ENCODE data around the gene RIPK4. TPM values are rescaled to one million over a fixed set of nuclear protein-coding genes. Genes with fewer than 3 reads are reported as not detected.
"Not testable (repeated sequence)": the region's sequence is repeated elsewhere in the genome, so short reads cannot be mapped to it uniquely, and the experiment has no call there.

The RIPK4 gene
- total RNA-seq, 1 donor from 2014 or later: 15.7 TPM

DNA sequence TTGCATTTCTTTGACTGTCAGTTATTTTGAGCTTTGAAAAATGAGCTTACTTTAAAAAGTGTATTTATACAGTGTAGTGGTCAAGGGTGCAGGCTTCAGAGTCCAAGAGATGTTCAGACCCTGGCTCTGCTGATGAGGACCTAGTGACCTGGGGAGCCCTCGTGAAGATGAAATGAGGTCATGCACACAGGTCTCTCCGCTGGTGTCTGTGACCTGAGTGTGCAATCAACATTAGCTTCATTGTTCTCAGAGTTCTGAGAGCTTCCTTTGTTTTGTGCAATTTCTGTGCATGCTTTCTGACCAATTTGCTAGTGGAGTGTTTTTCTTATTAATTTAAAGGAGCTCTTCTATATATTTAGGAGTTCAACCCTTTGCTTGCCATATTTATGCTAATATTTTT is 71.3 kb downstream of the RIPK4 start:
- TF ChIP-seq, protein P1, sequence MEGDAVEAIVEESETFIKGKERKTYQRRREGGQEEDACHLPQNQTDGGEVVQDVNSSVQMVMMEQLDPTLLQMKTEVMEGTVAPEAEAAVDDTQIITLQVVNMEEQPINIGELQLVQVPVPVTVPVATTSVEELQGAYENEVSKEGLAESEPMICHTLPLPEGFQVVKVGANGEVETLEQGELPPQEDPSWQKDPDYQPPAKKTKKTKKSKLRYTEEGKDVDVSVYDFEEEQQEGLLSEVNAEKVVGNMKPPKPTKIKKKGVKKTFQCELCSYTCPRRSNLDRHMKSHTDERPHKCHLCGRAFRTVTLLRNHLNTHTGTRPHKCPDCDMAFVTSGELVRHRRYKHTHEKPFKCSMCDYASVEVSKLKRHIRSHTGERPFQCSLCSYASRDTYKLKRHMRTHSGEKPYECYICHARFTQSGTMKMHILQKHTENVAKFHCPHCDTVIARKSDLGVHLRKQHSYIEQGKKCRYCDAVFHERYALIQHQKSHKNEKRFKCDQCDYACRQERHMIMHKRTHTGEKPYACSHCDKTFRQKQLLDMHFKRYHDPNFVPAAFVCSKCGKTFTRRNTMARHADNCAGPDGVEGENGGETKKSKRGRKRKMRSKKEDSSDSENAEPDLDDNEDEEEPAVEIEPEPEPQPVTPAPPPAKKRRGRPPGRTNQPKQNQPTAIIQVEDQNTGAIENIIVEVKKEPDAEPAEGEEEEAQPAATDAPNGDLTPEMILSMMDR (IDR thresholded peaks at IDR 0.05; ENCODE audit: unreplicated experiment): no peak
- H3K9me3 Mint-ChIP-seq: no peaks in the 10 kb centered on the region
- no peak for DNase-seq (ENCODE audit: low spot score in 2 of 2, unreplicated experiment in 2 of 2)
- H3K36me3 Mint-ChIP-seq: no peaks in the 10 kb centered on the region
- H3K27ac Mint-ChIP-seq: no peak overlapping the region
- H3K27me3 Mint-ChIP-seq (ENCODE audit: low read depth): no peaks in the 10 kb centered on the region
- H3K4me1 Mint-ChIP-seq: peaks cover 10% of the 10 kb centered on the region
- no peak overlapping the region for H3K4me3 Mint-ChIP-seq

DNA sequence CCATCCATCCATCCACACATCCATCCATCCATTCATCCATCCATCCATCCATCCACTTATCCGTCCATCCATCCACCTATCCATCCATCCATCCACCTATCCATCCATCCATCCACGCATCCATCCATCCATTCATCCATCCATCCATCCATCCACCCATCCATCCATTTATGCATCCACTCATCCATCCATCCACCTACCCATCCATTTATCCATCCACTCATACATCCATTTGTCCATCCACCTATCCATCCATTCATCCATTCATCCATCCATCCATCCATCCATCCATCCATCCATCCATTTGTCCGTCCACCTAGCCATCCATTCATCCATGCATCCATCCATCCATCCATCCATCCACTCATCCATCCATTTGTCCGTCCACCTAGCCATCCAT is 72.8 kb downstream of the RIPK4 start:
- H3K4me3 Mint-ChIP-seq; H3K27ac Mint-ChIP-seq; DNase-seq (ENCODE audit: low spot score in 2 of 2, unreplicated experiment in 2 of 2); H3K36me3 Mint-ChIP-seq; H3K9me3 Mint-ChIP-seq; H3K27me3 Mint-ChIP-seq (ENCODE audit: low read depth): not testable (repeated sequence)
- H3K4me1 Mint-ChIP-seq: peaks cover 10% of the 10 kb centered on the region

DNA sequence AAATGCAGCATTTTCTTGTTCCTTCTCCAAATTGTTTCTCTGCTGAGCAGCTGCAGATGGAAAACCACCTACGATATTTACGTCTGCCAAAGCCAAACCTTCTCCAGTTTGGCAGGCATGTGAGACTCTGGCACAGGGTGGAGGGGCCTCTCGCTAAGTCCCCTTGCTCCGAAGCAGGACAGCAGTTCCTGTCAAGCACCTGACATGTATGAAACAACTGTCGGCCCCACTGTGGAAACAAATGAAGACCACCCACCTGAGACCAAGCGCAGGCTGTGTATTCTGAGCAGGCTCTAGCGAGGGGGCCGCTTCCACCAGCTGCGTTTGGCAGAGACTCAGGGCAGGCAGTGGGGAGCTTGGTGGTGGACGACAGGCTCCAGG is 74.7 kb downstream of the RIPK4 start:
- TF ChIP-seq, protein P1 (IDR thresholded peaks at IDR 0.05; ENCODE audit: unreplicated experiment): no peak
- no peak for DNase-seq (ENCODE audit: low spot score in 2 of 2, unreplicated experiment in 2 of 2)
- Mint-ChIP-seq H3K9me3 (no peaks in the 10 kb centered on the region), H3K27me3 (ENCODE audit: low read depth) (no peaks in the 10 kb centered on the region), H3K4me1 (peaks cover 14% of the 10 kb centered on the region), H3K27ac (no peak overlapping the region), H3K36me3 (no peaks in the 10 kb centered on the region), H3K4me3 (no peak overlapping the region)

DNA sequence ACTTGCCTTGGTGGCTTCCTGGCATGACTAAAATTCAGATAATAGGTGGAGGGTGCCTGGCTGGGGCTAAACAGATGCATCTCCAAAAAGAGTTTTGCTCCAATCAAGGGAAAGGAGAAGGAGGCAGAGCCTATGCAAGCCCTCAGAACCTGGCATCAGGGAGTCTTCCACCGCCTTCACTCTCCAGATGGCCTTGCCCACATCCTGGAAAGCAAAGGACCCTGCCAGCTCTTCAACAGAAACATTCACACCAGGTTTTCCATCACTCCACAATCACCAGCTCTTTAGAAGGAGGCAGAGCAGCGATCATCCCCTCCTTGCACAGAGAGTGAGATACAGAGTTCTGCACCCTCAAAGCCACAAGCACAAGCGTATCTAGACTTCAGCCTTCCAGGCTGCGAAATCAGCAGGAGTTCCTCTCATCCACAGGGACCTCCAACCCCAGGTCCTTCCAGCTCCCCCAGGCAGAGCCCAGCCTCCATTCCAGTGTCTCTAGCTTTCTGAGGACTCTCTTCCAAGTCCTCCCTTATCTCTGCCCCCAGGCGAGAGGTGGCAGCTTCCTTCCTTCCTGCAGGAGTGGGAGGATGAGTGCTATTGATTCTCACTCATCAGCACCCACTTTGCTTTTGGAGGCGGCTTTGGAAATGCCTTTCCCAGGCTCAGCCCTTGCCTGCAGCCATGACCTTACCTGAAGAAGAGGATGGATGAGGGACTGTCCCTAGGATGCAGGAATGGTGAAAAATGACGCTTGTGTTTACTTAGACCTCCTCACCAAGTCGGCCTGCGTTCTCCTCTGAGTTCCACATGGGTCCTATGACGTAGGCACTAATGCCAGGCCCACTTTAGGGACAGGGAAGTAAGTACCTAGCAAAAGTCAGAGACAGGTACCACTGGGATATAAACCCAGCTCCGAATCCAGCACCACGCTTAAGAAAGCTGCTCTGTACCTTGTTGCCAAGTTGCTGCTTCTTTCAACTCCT is 75.4 kb downstream of the RIPK4 start:
- no peaks in the 10 kb centered on the region for H3K9me3 Mint-ChIP-seq
- H3K27ac Mint-ChIP-seq: no peak overlapping the region
- no peaks in the 10 kb centered on the region for H3K36me3 Mint-ChIP-seq
- H3K4me3 Mint-ChIP-seq: no peak overlapping the region
- TF ChIP-seq, protein P1 (IDR thresholded peaks at IDR 0.05; ENCODE audit: unreplicated experiment): no peak
- DNase-seq (ENCODE audit: low spot score in 2 of 2, unreplicated experiment in 2 of 2): no peak
- no peaks in the 10 kb centered on the region for H3K27me3 Mint-ChIP-seq (ENCODE audit: low read depth)
- H3K4me1 Mint-ChIP-seq: peaks cover 14% of the 10 kb centered on the region

Small RNA genes lying within 50 kb of the gene (microRNA-seq; reads per million reads assigned to microRNA genes)
- 1.2 reads per million for gene MIR6814

Other genes with a start within 250 kb of the RIPK4 start
- gene PRDM15, start 112.3 kb upstream of the RIPK4 start, total RNA-seq: 9.7 to 12.0 TPM (median 10.9 TPM) in 3 replicates
- 29.7 to 31.6 TPM (median 31.1 TPM) in 3 replicates for gene C2CD2, start 187.0 kb upstream of the RIPK4 start, total RNA-seq
- 15.5 to 17.7 TPM (median 17.4 TPM) in 3 replicates for gene ZBTB21, start 243.3 kb upstream of the RIPK4 start, total RNA-seq